WTC11 (cell line): Measurements from ENCODE around the gene SPATS2. TPM values are rescaled to one million over a fixed set of nuclear protein-coding genes. Genes with fewer than 3 reads are reported as not detected.

Experiments used
- ATAC-seq: fragments of 200-7000 bp; cut with Tn5 transposase; 2 replicates; pipeline ENCODE4 v1.10.0; 2021; ENCODE audit warnings: mild to moderate bottlenecking, moderate library complexity
- CTCF ChIA-PET: fragments of 300-600 bp; sonication (Branson Sonifier 250); formaldehyde crosslinking; loops from one replicate; lab custom pipeline; 2021; ENCODE audit warnings: antibody characterized with exemption; lab: Charles Lee
- POLR2A ChIA-PET: fragments of 350-600 bp; sonication (Branson Sonifier 250); formaldehyde crosslinking; loops from one replicate; lab custom pipeline; 2021; ENCODE audit warnings: antibody characterized with exemption; lab: Charles Lee
- DNase-seq: peaks from one replicate; pipeline ENCODE4 v3.0.0; 2021; ENCODE audit warnings: low spot score
- H3K27ac Mint-ChIP-seq: 2 replicates; pipeline ENCODE4 v1.8.0; 2021; ENCODE audit warnings: mixed read lengths
- H3K27me3 Mint-ChIP-seq: 2 replicates; pipeline ENCODE4 v1.8.0; 2021; ENCODE audit warnings: low read depth, mild to moderate bottlenecking, moderate library complexity, mixed read lengths
- H3K36me3 Mint-ChIP-seq: 2 replicates; pipeline ENCODE4 v1.8.0; 2021; ENCODE audit warnings: mixed read lengths
- H3K4me1 Mint-ChIP-seq: 2 replicates; pipeline ENCODE4 v1.8.0; 2022; ENCODE audit warnings: mixed read lengths
- H3K4me3 Mint-ChIP-seq: 2 replicates; pipeline ENCODE4 v1.8.0; 2021; ENCODE audit warnings: mild to moderate bottlenecking, moderate library complexity, mixed read lengths
- H3K9me3 Mint-ChIP-seq: 2 replicates; pipeline ENCODE4 v1.8.0; 2021; ENCODE audit warnings: mixed read lengths
- ARID4B ChIP-seq: sonication (generic); formaldehyde crosslinking; IDR thresholded peaks from 2 replicates; pipeline ENCODE4 v1.8.0; 2023; ENCODE audit warnings: missing genetic modification reagents, mild to moderate bottlenecking, borderline replicate concordance
- CREM ChIP-seq: sonication (generic); formaldehyde crosslinking; IDR thresholded peaks from 2 replicates; pipeline ENCODE4 v1.8.1; 2022; ENCODE audit warnings: mild to moderate bottlenecking, missing genetic modification reagents, moderate library complexity
- E2F1 ChIP-seq: sonication (generic); formaldehyde crosslinking; IDR thresholded peaks from 2 replicates; pipeline ENCODE4 v1.8.0; 2022; ENCODE audit warnings: mild to moderate bottlenecking, missing genetic modification reagents
- GABPB1 ChIP-seq: sonication (generic); formaldehyde crosslinking; IDR thresholded peaks from 2 replicates; pipeline ENCODE4 v1.8.1; 2023; ENCODE audit warnings: mild to moderate bottlenecking, missing genetic modification reagents
- HMGXB4 ChIP-seq: sonication (generic); formaldehyde crosslinking; IDR thresholded peaks from 2 replicates; pipeline ENCODE4 v1.8.1; 2023; ENCODE audit warnings: mild to moderate bottlenecking, moderate library complexity, missing genetic modification reagents
- IRF2 ChIP-seq: sonication (generic); formaldehyde crosslinking; IDR thresholded peaks from 2 replicates; pipeline ENCODE4 v1.8.0; 2022; ENCODE audit warnings: low read depth, missing genetic modification reagents, borderline replicate concordance
- KAT7 ChIP-seq: sonication (generic); formaldehyde crosslinking; IDR thresholded peaks from 2 replicates; pipeline ENCODE4 v1.8.1; 2023; ENCODE audit warnings: missing genetic modification reagents, mild to moderate bottlenecking, borderline replicate concordance
- OVOL2 ChIP-seq: fragments of 250-450 bp; sonication (Bioruptor Pico); IDR thresholded peaks from 2 replicates; pipeline ENCODE4 v1.9.0; 2021; ENCODE audit warnings: mild to moderate bottlenecking, borderline replicate concordance
- SMAD4 ChIP-seq: sonication (generic); formaldehyde crosslinking; IDR thresholded peaks from 2 replicates; pipeline ENCODE4 v1.8.0; 2022; ENCODE audit warnings: mild to moderate bottlenecking, missing genetic modification reagents
- ZNF121 ChIP-seq: sonication (generic); formaldehyde crosslinking; IDR thresholded peaks from 2 replicates; pipeline ENCODE4 v1.8.0; 2023; ENCODE audit warnings: missing genetic modification reagents
- ZNF232 ChIP-seq: sonication (generic); formaldehyde crosslinking; IDR thresholded peaks from 2 replicates; pipeline ENCODE4 v1.8.0; 2022; ENCODE audit warnings: mild to moderate bottlenecking, missing genetic modification reagents
- ZNF263 ChIP-seq: sonication (generic); formaldehyde crosslinking; IDR thresholded peaks from 2 replicates; pipeline ENCODE4 v1.8.1; 2022; ENCODE audit warnings: low read depth, mild to moderate bottlenecking, moderate library complexity, missing genetic modification reagents
- total RNA-seq: library from RNA; stranded (reverse); gene quantifications from 3 replicates; pipeline ENCODE4 v1.2.3, GENCODE V29; 2021
- TF ChIP-seq, protein P1 (sequence below): sonication (generic); formaldehyde crosslinking; IDR thresholded peaks from 2 replicates; pipeline ENCODE4 v1.8.0; 2022; ENCODE audit warnings: mild to moderate bottlenecking, missing genetic modification reagents
- TF ChIP-seq, protein P2 (sequence below): sonication (generic); formaldehyde crosslinking; IDR thresholded peaks from 2 replicates; pipeline ENCODE4 v1.8.1; 2023; ENCODE audit warnings: mild to moderate bottlenecking, missing genetic modification reagents, moderate library complexity
- TF ChIP-seq, protein P3 (sequence below): fragments of 250-450 bp; sonication (Bioruptor Pico); conservative IDR thresholded peaks from 2 replicates; pipeline ENCODE4 v1.9.0; 2021; ENCODE audit warnings: mild to moderate bottlenecking
- TF ChIP-seq, protein P4 (sequence below): sonication (generic); formaldehyde crosslinking; IDR thresholded peaks from 2 replicates; pipeline ENCODE4 v1.8.1; 2023; ENCODE audit warnings: mild to moderate bottlenecking, missing genetic modification reagents
- TF ChIP-seq, protein P5 (sequence below): sonication (generic); formaldehyde crosslinking; IDR thresholded peaks from 2 replicates; pipeline ENCODE4 v1.8.1; 2022; ENCODE audit warnings: mild to moderate bottlenecking, moderate library complexity, missing genetic modification reagents
- TF ChIP-seq, protein P6 (sequence below): sonication (generic); formaldehyde crosslinking; IDR thresholded peaks from 2 replicates; pipeline ENCODE4 v1.8.1; 2023; ENCODE audit warnings: mild to moderate bottlenecking, missing genetic modification reagents, borderline replicate concordance

Gene SPATS2
- total RNA-seq, 1 experiment from 2014 or later = 25.9 TPM

DNA sequence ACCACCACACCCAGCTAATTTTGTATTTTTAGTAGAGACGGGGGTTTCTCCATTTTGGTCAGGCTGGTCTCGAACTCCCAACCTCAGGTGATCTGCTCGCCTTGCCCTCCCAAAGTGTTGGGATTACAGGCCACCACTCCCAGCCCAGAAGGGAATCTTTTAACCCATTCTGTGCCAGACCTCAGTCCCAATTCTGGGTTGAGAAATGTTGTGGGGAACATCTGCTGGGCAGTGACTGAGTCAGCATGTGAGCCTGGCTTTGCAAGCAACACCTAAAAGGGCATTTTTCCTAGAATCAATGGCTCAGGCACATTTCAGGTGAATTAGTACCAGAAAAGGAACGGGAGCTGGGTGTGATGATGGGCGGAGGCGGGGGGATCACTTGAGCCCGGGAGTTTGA lies 7.6 kb upstream of the SPATS2 start:
- POLR2A ChIA-PET = no interaction called here
- no peaks in the 10 kb centered on the region for H3K36me3 Mint-ChIP-seq
- H3K27me3 Mint-ChIP-seq = peaks cover 2% of the 10 kb centered on the region
- no peak overlapping the region for H3K27ac Mint-ChIP-seq
- ATAC-seq (no peak), DNase-seq (no peak)
- H3K4me1 Mint-ChIP-seq = no peaks in the 10 kb centered on the region
- no peak for TF ChIP-seq SMAD4
- TF ChIP-seq, protein P1, sequence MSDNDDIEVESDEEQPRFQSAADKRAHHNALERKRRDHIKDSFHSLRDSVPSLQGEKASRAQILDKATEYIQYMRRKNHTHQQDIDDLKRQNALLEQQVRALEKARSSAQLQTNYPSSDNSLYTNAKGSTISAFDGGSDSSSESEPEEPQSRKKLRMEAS (CRISPR knock-in tag) = no peak
- no peak for TF ChIP-seq ZNF263 (CRISPR knock-in tag)
- TF ChIP-seq, protein P2, sequence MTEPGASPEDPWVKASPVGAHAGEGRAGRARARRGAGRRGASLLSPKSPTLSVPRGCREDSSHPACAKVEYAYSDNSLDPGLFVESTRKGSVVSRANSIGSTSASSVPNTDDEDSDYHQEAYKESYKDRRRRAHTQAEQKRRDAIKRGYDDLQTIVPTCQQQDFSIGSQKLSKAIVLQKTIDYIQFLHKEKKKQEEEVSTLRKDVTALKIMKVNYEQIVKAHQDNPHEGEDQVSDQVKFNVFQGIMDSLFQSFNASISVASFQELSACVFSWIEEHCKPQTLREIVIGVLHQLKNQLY (CRISPR knock-in tag) = no peak
- no peak for TF ChIP-seq E2F1 (CRISPR knock-in tag)
- TF ChIP-seq, protein P3, sequence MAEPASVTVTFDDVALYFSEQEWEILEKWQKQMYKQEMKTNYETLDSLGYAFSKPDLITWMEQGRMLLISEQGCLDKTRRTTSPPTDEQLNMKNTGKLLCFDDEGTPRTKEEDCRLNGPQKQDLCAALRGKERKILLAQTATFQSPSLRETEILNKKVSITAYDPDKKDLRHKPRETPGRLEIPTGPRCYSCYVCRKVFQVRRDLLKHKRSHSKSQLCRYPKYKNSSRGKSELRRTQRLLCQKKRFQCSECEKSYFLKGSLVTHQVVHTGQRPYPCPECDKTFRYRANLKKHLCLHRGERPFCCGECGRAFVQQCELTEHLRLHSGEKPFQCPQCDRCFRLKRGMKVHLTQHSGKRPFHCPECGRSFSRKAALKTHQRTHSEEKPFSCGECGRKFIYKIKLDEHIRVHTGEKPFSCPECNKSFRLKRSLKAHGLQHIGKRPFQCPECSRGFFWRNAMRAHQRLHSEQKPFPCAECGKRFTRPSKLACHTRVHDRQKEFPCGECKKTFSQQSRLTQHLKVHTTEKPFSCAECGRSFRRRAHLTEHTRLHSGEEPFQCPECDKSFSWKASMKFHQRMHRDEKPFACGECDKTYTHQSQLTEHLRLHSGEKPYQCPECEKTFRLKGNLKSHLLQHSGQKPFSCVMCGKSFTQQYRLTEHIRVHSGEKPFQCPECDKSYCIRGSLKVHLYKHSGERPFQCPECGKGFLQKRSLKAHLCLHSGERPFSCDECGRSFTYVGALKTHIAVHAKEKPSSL (CRISPR knock-in tag) = no peak
- TF ChIP-seq, protein P4, sequence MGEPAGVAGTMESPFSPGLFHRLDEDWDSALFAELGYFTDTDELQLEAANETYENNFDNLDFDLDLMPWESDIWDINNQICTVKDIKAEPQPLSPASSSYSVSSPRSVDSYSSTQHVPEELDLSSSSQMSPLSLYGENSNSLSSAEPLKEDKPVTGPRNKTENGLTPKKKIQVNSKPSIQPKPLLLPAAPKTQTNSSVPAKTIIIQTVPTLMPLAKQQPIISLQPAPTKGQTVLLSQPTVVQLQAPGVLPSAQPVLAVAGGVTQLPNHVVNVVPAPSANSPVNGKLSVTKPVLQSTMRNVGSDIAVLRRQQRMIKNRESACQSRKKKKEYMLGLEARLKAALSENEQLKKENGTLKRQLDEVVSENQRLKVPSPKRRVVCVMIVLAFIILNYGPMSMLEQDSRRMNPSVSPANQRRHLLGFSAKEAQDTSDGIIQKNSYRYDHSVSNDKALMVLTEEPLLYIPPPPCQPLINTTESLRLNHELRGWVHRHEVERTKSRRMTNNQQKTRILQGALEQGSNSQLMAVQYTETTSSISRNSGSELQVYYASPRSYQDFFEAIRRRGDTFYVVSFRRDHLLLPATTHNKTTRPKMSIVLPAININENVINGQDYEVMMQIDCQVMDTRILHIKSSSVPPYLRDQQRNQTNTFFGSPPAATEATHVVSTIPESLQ (CRISPR knock-in tag) = no peak
- no peak for TF ChIP-seq ZNF232
- TF ChIP-seq KAT7 = no peak
- TF ChIP-seq ARID4B = no peak
- no peak for TF ChIP-seq GABPB1 (CRISPR knock-in tag)
- no peak for TF ChIP-seq CREM (CRISPR knock-in tag)
- no peak for TF ChIP-seq IRF2 (CRISPR knock-in tag)
- TF ChIP-seq, protein P5, sequence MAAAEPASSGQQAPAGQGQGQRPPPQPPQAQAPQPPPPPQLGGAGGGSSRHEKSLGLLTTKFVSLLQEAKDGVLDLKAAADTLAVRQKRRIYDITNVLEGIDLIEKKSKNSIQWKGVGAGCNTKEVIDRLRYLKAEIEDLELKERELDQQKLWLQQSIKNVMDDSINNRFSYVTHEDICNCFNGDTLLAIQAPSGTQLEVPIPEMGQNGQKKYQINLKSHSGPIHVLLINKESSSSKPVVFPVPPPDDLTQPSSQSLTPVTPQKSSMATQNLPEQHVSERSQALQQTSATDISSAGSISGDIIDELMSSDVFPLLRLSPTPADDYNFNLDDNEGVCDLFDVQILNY (CRISPR knock-in tag) = no peak
- TF ChIP-seq, protein P6, sequence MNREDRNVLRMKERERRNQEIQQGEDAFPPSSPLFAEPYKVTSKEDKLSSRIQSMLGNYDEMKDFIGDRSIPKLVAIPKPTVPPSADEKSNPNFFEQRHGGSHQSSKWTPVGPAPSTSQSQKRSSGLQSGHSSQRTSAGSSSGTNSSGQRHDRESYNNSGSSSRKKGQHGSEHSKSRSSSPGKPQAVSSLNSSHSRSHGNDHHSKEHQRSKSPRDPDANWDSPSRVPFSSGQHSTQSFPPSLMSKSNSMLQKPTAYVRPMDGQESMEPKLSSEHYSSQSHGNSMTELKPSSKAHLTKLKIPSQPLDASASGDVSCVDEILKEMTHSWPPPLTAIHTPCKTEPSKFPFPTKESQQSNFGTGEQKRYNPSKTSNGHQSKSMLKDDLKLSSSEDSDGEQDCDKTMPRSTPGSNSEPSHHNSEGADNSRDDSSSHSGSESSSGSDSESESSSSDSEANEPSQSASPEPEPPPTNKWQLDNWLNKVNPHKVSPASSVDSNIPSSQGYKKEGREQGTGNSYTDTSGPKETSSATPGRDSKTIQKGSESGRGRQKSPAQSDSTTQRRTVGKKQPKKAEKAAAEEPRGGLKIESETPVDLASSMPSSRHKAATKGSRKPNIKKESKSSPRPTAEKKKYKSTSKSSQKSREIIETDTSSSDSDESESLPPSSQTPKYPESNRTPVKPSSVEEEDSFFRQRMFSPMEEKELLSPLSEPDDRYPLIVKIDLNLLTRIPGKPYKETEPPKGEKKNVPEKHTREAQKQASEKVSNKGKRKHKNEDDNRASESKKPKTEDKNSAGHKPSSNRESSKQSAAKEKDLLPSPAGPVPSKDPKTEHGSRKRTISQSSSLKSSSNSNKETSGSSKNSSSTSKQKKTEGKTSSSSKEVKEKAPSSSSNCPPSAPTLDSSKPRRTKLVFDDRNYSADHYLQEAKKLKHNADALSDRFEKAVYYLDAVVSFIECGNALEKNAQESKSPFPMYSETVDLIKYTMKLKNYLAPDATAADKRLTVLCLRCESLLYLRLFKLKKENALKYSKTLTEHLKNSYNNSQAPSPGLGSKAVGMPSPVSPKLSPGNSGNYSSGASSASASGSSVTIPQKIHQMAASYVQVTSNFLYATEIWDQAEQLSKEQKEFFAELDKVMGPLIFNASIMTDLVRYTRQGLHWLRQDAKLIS (CRISPR knock-in tag) = no peak
- no peak for TF ChIP-seq HMGXB4 (CRISPR knock-in tag)
- no peak for TF ChIP-seq ZNF121
- TF ChIP-seq OVOL2 = no peak
- no peaks in the 10 kb centered on the region for H3K9me3 Mint-ChIP-seq
- CTCF ChIA-PET = interaction anchor here (1.0 to 6.8 kb wide), 14 partner anchors 7 to 222 kb away, joined by 3 to 141 read pairs (median 26); partner anchors contain the start of genes DNAJC22 and SPATS2
- H3K4me3 Mint-ChIP-seq = no peak overlapping the region
